Stomach (tissue), 9 donors: ENCODE results near the gene DMKN. TPM values are rescaled to one million over a fixed set of nuclear protein-coding genes. Genes with fewer than 3 reads are reported as not detected.
"Not testable (repeated sequence)": the region's sequence is repeated elsewhere in the genome, so short reads cannot be mapped to it uniquely, and the experiment has no call there.

ENCODE experiments used
- DNase-seq, 2 donors: peaks; one replicate each; pipeline versions ENCODE4 v3.0.0 to v3.0.0-alpha.2; 2013 to 2019
- H3K27ac ChIP-seq, 5 donors: fragments of 200-600 bp in 4 of 5; sonication (generic) in 4 of 5; one replicate each; pipeline ENCODE4 v1.5.1; 2013 to 2019; ENCODE audit warnings: mild to moderate bottlenecking in 1 of 5, moderate library complexity in 1 of 5
- H3K27me3 ChIP-seq, 3 donors: fragments of 200-600 bp; sonication (generic); one replicate each; pipeline ENCODE4 v1.5.1; 2017 to 2019; ENCODE audit warnings: mixed run types in 1 of 3
- H3K36me3 ChIP-seq, 4 donors: fragments of 200-600 bp; sonication (generic); 1 replicate in 3 of 4; 2 replicates in 1 of 4; pipeline ENCODE4 v1.5.1; 2016 to 2019
- H3K4me1 ChIP-seq, 4 donors: fragments of 200-600 bp; sonication (generic); one replicate each; pipeline ENCODE4 v1.5.1; 2016 to 2019
- H3K4me3 ChIP-seq, 4 donors: fragments of 200-600 bp; sonication (generic) in 3 of 4; one replicate each; pipeline ENCODE4 v1.5.1; 2016 to 2019; ENCODE audit warnings: mild to moderate bottlenecking in 1 of 4
- H3K9me3 ChIP-seq, 4 donors: fragments of 200-600 bp; sonication (generic); one replicate each; pipeline ENCODE4 v1.5.1; 2016 to 2019
- EP300 ChIP-seq: sonication (generic); formaldehyde crosslinking; IDR thresholded peaks from one replicate; pipeline ENCODE4 v1.6.1; 2017; ENCODE audit warnings: antibody characterized with exemption
- POLR2A ChIP-seq, 4 donors: fragments of 450-650 bp; IDR thresholded peaks; one replicate each; pipeline ENCODE4 v1.6.1; 2016; ENCODE audit warnings: antibody characterized with exemption in 4 of 4, control low read depth in 2 of 4, mild to moderate bottlenecking in 1 of 4, moderate library complexity in 1 of 4
- POLR2AphosphoS5 ChIP-seq, 3 donors: sonication (generic); formaldehyde crosslinking; IDR thresholded peaks; one replicate each; pipeline ENCODE4 v1.6.1; 2016; ENCODE audit warnings: antibody characterized with exemption in 3 of 3
- WGBS, 5 donors: extraction: QIAGEN DNeasy Blood & Tissue Kit in 3 of 5; methylation state at CpG; one replicate each; pipeline versions ENCODE4 v1.1.5 to v1.1.7; 2013 to 2018; 5-methylcytosine and 5-hydroxymethylcytosine counted together
- intact Hi-C: fragments of 100-400 bp; cut with DNase I; formaldehyde crosslinking; loops from one replicate; pipeline ENCODE4 v1.15.1; 2023; ENCODE audit warnings: low total_unique reads
- polyA plus RNA-seq, 3 donors: library from polyadenylated mRNA; stranded (reverse); fragments of 200-250 nt; gene quantifications; one replicate each; pipeline ENCODE4 v1.2.3, GENCODE V29; 2013
- total RNA-seq, 5 donors: library from RNA; depleted of rRNA; stranded (reverse); fragments of >200 nt; gene quantifications; one replicate each; pipeline versions ENCODE4 v1.1.0 to v1.2.3, GENCODE V29; 2014 to 2016
- TF ChIP-seq, protein P1 (sequence below), 7 experiments: fragments of 450-650 bp in 4 of 7; fragments of 200-600 bp in 3 of 7; sonication (generic) in 3 of 7; IDR thresholded peaks; one replicate each; pipeline ENCODE4 v1.5.1; 2016 to 2019; ENCODE audit warnings: antibody characterized with exemption in 7 of 7, control low read depth in 2 of 7, mild to moderate bottlenecking in 1 of 7
- donor health status: healthy with polysubstance abuse.
- donor health status: Bipolar disorder and iron deficiency.
- donor health status: healthy.

Gene DMKN
- total and polyA plus RNA-seq, 8 donors: 4.9 to 139 (median 36.9) TPM; not detected in 1

DNA sequence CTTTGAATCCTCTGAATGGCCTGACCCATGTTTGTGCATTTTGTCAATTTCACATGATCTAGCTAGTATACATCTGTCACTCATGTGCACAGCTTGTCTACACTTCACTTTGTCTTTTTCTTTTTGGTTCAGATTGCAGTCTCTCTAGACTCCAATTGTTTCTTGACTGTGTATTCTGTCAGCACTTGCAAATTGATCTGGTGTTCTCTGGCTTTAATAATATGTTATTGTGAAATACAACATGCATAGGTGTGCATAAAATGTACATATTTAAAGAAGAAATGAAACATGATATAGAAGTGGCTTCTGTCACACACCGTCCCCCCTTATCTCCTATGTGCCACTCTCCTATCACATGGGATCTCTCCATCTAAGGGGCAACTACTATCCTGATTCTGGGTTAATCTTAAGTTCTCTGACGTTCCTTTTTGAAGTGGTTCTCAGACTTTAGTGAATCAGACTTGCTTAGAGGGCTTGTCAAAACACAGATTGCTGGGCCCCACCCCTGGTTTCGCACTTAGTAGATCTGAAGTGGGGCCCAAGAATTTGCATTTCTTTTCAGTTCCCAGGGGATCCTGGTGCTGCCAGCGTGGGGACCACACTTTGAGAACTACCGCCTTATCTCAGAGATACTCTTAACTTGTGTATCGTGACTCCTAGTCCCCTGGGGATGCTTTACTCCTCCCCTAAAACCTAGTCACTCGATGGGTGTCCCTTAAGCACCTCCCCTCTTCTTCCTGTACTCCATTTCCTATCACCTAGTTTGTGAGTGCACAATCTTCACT lies 29.0 kb downstream of the DMKN start:
- intact Hi-C loops: no loop called here
- 71 to 78% (median 75%) methylated on average over 7 of the region's 7 CpGs for WGBS, 5 donors
- Histone ChIP-seq H3K36me3 (no peaks in the 10 kb centered on the region), H3K9me3 (no peaks in the 10 kb centered on the region), H3K27me3 (no peaks in the 10 kb centered on the region), H3K27ac (no peak overlapping the region), H3K4me3 (no peak overlapping the region), H3K4me1 (peaks cover 6 to 18% (median 13%) of the 10 kb centered on the region in 4 donors)
- TF ChIP-seq, protein P1, sequence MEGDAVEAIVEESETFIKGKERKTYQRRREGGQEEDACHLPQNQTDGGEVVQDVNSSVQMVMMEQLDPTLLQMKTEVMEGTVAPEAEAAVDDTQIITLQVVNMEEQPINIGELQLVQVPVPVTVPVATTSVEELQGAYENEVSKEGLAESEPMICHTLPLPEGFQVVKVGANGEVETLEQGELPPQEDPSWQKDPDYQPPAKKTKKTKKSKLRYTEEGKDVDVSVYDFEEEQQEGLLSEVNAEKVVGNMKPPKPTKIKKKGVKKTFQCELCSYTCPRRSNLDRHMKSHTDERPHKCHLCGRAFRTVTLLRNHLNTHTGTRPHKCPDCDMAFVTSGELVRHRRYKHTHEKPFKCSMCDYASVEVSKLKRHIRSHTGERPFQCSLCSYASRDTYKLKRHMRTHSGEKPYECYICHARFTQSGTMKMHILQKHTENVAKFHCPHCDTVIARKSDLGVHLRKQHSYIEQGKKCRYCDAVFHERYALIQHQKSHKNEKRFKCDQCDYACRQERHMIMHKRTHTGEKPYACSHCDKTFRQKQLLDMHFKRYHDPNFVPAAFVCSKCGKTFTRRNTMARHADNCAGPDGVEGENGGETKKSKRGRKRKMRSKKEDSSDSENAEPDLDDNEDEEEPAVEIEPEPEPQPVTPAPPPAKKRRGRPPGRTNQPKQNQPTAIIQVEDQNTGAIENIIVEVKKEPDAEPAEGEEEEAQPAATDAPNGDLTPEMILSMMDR (IDR thresholded peaks at IDR 0.05): no peak
- TF ChIP-seq POLR2AphosphoS5 (IDR thresholded peaks at IDR 0.05) (no peak), EP300 (no peak), POLR2A (IDR thresholded peaks at IDR 0.05) (no peak)
- DNase-seq: no peak

DNA sequence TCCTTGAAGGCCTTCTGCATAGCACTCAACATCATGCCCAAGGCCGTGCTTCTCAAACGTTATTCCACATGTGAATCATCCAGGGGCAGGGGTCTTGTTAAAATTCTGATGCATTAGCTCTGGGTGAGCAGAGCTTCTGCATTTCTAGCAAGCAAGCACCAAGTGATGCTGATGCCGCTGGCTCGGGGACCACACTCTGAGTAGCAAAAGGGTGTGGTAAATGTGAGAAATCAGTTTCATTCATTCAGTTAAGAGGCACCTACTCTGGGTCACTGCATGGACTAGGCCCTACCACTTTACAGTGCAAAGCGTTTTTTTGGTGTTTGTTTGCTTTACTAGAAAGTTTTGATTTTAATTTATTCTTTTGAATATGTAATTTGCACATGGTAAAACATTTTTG lies 30.4 kb downstream of the DMKN start:
- intact Hi-C loops: no loop called here
- no peak overlapping the region for H3K27ac ChIP-seq
- H3K4me3 ChIP-seq: no peak overlapping the region
- 79 to 87% (median 83%) methylated on average over 5 of the region's 5 CpGs for WGBS, 5 donors
- peaks cover 6 to 28% (median 13%) of the 10 kb centered on the region in 4 donors for H3K4me1 ChIP-seq
- TF ChIP-seq POLR2AphosphoS5 (IDR thresholded peaks at IDR 0.05) (no peak), EP300 (no peak), POLR2A (IDR thresholded peaks at IDR 0.05) (no peak)
- TF ChIP-seq, protein P1 (IDR thresholded peaks at IDR 0.05): no peak
- no peaks in the 10 kb centered on the region for H3K9me3 ChIP-seq
- H3K27me3 ChIP-seq: no peaks in the 10 kb centered on the region
- H3K36me3 ChIP-seq: no peaks in the 10 kb centered on the region
- DNase-seq: no peak

GRCh38 chr19:35478794-35479677 lies 34.4 kb downstream of the DMKN start:
- intact Hi-C loops: no loop called here

GRCh38 chr19:35476149-35476548 lies 37.3 kb downstream of the DMKN start:
- no peaks in the 10 kb centered on the region for H3K27me3 ChIP-seq
- no peak for TF ChIP-seq EP300
- no peak for DNase-seq
- H3K36me3 ChIP-seq: no peaks in the 10 kb centered on the region
- intact Hi-C loops: no loop called here
- 61 to 71% (median 69%) methylated on average over 4 of the region's 4 CpGs for WGBS, 5 donors
- no peaks in the 10 kb centered on the region for H3K9me3 ChIP-seq
- H3K4me3 ChIP-seq: no peak overlapping the region
- peaks cover 0 to 11% (median 0%) of the 10 kb centered on the region in 4 donors for H3K4me1 ChIP-seq
- no peak overlapping the region for H3K27ac ChIP-seq

More at GRCh38 chr19:35478794-35479677, 34.4 kb downstream of the DMKN start:
- Histone ChIP-seq H3K4me3 (no peak overlapping the region), H3K27ac (no peak overlapping the region), H3K9me3 (no peaks in the 10 kb centered on the region), H3K36me3 (no peaks in the 10 kb centered on the region), H3K4me1 (peaks cover 0 to 11% (median 0%) of the 10 kb centered on the region in 4 donors), H3K27me3 (no peaks in the 10 kb centered on the region)
- TF ChIP-seq POLR2AphosphoS5 (IDR thresholded peaks at IDR 0.05): no peak
- no peak for TF ChIP-seq EP300
- no peak for TF ChIP-seq POLR2A (IDR thresholded peaks at IDR 0.05)
- TF ChIP-seq, protein P1 (IDR thresholded peaks at IDR 0.05): no peak
- WGBS, 5 donors: 36 to 59% (median 43%) methylated on average over 21 of the region's 21 CpGs
- DNase-seq: peak in 1 of 2 donors; percentile 51

DNA sequence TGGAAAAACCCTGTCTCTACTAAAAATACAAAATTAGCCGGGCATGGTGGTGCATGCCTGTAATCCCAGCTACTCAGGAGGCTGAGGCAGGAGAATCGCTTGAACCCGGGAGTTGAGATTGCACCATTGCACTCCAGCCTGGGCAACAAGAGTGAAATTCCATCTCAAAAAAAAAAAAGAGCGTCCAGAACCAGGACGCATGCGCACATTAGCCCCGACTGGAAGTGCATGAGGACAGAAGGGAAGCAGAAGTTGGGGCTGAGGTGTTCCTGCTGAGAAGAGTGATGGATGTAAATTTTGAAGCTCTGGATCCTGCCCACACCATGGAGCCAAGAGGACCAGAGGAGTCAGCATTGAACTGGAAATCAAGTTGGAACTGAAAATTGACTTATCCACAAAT lies 38.9 kb downstream of the DMKN start:
- H3K4me3 ChIP-seq, H3K9me3 ChIP-seq, H3K27ac ChIP-seq, H3K36me3 ChIP-seq, H3K27me3 ChIP-seq, intact Hi-C loops, DNase-seq: not testable (repeated sequence)
- WGBS, 5 donors: 89 to 97% (median 95%) methylated on average over 7 of the region's 7 CpGs
- peaks cover 0 to 11% (median 0%) of the 10 kb centered on the region in 4 donors for H3K4me1 ChIP-seq
